Gastrocnemius medialis (tissue), 4 donors: ENCODE data around the gene PEAK3.

ENCODE experiments used
- CTCF ChIP-seq, 5 experiments: fragments of 450-650 bp in 3 of 5; fragments of 200-600 bp in 2 of 5; sonication (generic) in 2 of 5; IDR thresholded peaks in 4 of 5; conservative IDR thresholded peaks in 1 of 5; 1 replicate in 4 of 5; 2 replicates in 1 of 5; pipeline ENCODE4 v1.5.1; 2016 to 2019; ENCODE audit warnings: antibody characterized with exemption in 5 of 5, mild to moderate bottlenecking in 3 of 5, moderate library complexity in 3 of 5
- POLR2A ChIP-seq, 2 donors: fragments of 450-650 bp; IDR thresholded peaks; one replicate each; pipeline ENCODE4 v1.6.1; 2017; ENCODE audit warnings: antibody characterized with exemption in 2 of 2, mild to moderate bottlenecking in 2 of 2, moderate library complexity in 2 of 2

GRCh38 chr19:2243274-2244124 is 38.5 kb downstream of the PEAK3 start:
- TF ChIP-seq CTCF (IDR thresholded peaks at IDR 0.05 in 4 of 5, conservative IDR thresholded peaks at IDR 0.05 in 1 of 5) (no peak), POLR2A (IDR thresholded peaks at IDR 0.05) (no peak)
